ENCODE results near the gene PIM3.

DNA sequence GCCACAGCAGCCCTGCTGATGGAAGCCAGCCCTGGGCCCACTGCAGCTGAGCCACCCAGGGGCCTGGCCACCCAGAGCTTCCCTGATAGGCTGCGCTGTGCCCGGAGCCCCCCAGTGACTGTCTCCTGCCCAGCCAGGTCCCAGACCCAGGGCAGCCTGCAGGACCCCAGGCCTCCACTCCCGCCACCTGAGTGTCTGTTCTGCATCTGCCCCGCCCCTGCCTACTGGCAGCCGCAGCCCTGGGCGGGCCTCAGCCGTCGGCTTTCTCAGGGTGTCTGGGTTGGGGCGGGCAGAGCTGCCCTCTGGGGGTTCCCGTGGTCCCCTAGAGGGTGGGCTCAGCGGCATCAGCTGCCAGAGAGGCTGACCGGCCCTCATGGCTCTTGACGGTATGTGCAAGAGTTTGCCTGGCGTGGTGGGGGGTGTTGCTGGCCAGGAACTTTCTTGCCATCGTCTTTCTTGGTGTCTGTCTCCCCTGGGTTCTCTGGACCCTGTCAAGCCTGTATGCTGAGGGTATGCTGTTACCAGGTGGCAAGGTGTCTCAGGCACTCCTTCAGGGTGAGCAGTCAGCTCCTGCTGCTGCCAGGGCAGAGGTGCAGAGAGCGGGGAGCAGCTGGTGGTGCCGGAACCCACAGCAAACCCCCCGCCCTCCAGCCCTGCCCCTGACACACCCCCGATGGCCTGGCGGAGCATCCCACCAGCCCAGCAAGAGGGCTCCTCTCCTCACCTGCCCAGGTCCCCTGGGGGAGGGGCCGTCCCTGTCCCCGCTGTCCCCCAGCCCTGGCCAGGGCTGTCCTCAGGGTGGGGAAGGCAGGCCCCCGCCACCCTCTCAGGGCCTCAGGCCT, 12.2 kb upstream of the PIM3 start:
- TF ChIP-seq CTCF (IDR thresholded peaks at IDR 0.05; ENCODE audit: low read depth, low read length, missing input control) (no peak), JUND (IDR thresholded peaks at IDR 0.05) (no peak), GABPA (IDR thresholded peaks at IDR 0.05 in 1 of 2, conservative IDR thresholded peaks at IDR 0.05 in 1 of 2) (no peak), SP1 (IDR thresholded peaks at IDR 0.05) (no peak)
- TF ChIP-seq, protein P1, sequence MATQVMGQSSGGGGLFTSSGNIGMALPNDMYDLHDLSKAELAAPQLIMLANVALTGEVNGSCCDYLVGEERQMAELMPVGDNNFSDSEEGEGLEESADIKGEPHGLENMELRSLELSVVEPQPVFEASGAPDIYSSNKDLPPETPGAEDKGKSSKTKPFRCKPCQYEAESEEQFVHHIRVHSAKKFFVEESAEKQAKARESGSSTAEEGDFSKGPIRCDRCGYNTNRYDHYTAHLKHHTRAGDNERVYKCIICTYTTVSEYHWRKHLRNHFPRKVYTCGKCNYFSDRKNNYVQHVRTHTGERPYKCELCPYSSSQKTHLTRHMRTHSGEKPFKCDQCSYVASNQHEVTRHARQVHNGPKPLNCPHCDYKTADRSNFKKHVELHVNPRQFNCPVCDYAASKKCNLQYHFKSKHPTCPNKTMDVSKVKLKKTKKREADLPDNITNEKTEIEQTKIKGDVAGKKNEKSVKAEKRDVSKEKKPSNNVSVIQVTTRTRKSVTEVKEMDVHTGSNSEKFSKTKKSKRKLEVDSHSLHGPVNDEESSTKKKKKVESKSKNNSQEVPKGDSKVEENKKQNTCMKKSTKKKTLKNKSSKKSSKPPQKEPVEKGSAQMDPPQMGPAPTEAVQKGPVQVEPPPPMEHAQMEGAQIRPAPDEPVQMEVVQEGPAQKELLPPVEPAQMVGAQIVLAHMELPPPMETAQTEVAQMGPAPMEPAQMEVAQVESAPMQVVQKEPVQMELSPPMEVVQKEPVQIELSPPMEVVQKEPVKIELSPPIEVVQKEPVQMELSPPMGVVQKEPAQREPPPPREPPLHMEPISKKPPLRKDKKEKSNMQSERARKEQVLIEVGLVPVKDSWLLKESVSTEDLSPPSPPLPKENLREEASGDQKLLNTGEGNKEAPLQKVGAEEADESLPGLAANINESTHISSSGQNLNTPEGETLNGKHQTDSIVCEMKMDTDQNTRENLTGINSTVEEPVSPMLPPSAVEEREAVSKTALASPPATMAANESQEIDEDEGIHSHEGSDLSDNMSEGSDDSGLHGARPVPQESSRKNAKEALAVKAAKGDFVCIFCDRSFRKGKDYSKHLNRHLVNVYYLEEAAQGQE (IDR thresholded peaks at IDR 0.05) = no peak
